Tibial artery (tissue), 4 donors: ENCODE measurements around the gene LHB.
"Not testable (repeated sequence)": the region's sequence is repeated elsewhere in the genome, so short reads cannot be mapped to it uniquely, and the experiment has no call there.

Experiments
- DNase-seq, 2 donors: peaks; one replicate each; pipeline ENCODE4 v3.0.0-alpha.2; 2019
- H3K27ac ChIP-seq, 2 donors: fragments of 200-600 bp; sonication (generic) in 1 of 2; 1 replicate in 1 of 2; 2 replicates in 1 of 2; pipeline ENCODE4 v1.5.1; 2018 to 2019; ENCODE audit warnings: mild to moderate bottlenecking in 1 of 2
- H3K27me3 ChIP-seq, 2 donors: fragments of 200-600 bp; sonication (generic) in 1 of 2; one replicate each; pipeline versions ENCODE4 v1.5.1 to v1.6.0; 2016 to 2019
- H3K36me3 ChIP-seq, 3 donors: fragments of 200-600 bp; sonication (generic) in 2 of 3; one replicate each; pipeline ENCODE4 v1.5.1; 2016 to 2019; ENCODE audit warnings: mild to moderate bottlenecking in 2 of 3
- H3K4me1 ChIP-seq, 4 donors: fragments of 200-600 bp; sonication (generic) in 2 of 4; 1 replicate in 3 of 4; 2 replicates in 1 of 4; pipeline ENCODE4 v1.5.1; 2016 to 2019
- H3K4me3 ChIP-seq, 2 donors: fragments of 200-600 bp; sonication (generic) in 1 of 2; 1 replicate in 1 of 2; 2 replicates in 1 of 2; pipeline ENCODE4 v1.5.1; 2018 to 2019; ENCODE audit warnings: mild to moderate bottlenecking in 2 of 2
- H3K9me3 ChIP-seq, 3 donors: fragments of 200-600 bp; sonication (generic) in 1 of 3; one replicate each; pipeline ENCODE4 v1.5.1; 2016 to 2019
- CTCF ChIP-seq, 2 experiments: fragments of 200-600 bp in 1 of 2; fragments of 450-650 bp in 1 of 2; IDR thresholded peaks; one replicate each; pipeline ENCODE4 v1.5.1; 2017 to 2019; ENCODE audit warnings: antibody characterized with exemption in 2 of 2, mild to moderate bottlenecking in 1 of 2, moderate library complexity in 1 of 2
- intact Hi-C: fragments of 100-400 bp; cut with DNase I; formaldehyde crosslinking; loops from one replicate; pipeline ENCODE4 v1.15.0; 2023; ENCODE audit warnings: low total_unique reads

LHB gene

GRCh38 chr19:49031642-49032301 is 14.9 kb upstream of the LHB start, which contains the start of gene CGB2:
CGB2 (plus strand) TSS chr19:49031890; CDS start chr19:49032096, 206 bp downstream.
- H3K9me3 ChIP-seq, H3K4me1 ChIP-seq, intact Hi-C loops, H3K4me3 ChIP-seq, H3K36me3 ChIP-seq, H3K27ac ChIP-seq, H3K27me3 ChIP-seq, DNase-seq: not testable (repeated sequence)

DNA sequence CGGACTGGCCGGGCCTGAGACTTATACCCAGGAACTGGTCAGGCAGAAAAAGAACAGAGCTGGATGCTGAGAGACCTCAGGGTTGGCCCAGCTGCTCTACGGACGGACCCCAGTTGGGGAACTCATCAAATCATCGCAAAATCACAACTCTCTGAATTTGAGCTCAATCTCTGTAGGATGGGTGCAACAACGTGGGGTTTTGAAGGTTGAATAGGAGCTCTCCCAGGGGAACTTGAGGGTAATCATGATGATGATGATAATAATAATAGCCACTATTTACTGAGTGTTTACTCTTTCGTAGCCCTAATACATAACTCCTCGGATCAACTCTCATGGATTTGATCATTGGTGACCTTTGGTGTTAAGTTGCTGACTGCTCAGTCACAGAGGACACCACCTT is 13.4 kb upstream of the LHB start:
- H3K27me3 ChIP-seq, H3K9me3 ChIP-seq, H3K36me3 ChIP-seq, DNase-seq, H3K4me3 ChIP-seq, H3K4me1 ChIP-seq, H3K27ac ChIP-seq, intact Hi-C loops: not testable (repeated sequence)

GRCh38 chr19:49029749-49030148 is 12.9 kb upstream of the LHB start:
- H3K4me3 ChIP-seq, H3K27me3 ChIP-seq, intact Hi-C loops, H3K27ac ChIP-seq, DNase-seq, H3K9me3 ChIP-seq, H3K36me3 ChIP-seq, H3K4me1 ChIP-seq: not testable (repeated sequence)

DNA sequence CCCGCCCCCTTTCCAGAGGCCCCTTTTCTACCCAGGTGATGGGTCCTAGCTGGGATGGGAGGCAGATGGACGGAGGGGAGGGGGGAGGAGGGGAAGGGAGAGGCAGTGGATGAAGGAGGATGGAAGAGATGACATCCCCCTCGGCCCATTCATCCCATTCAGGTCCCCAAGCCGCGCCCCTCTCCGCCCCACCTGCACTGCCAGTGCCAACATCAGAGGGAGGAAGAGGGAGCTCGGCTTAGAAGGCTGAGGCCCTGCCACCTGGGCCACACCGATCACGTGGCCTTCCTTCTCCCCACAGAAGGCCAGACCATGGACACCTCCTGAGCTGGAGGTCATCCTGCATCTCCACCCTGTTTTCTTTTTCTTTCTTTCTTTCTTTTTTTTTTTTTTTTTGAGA is 11.8 kb upstream of the LHB start:
- intact Hi-C loops, DNase-seq, H3K4me1 ChIP-seq, H3K27me3 ChIP-seq, H3K27ac ChIP-seq, H3K4me3 ChIP-seq, H3K9me3 ChIP-seq, H3K36me3 ChIP-seq: not testable (repeated sequence)

- DNase-seq, H3K4me1 ChIP-seq, H3K9me3 ChIP-seq, H3K36me3 ChIP-seq, H3K27ac ChIP-seq, H3K4me3 ChIP-seq, intact Hi-C loops, H3K27me3 ChIP-seq: not testable (repeated sequence)
Observed at GRCh38 chr19:49025599-49025998, 8.7 kb upstream of the LHB start.

- DNase-seq, intact Hi-C loops, H3K36me3 ChIP-seq, H3K27ac ChIP-seq, H3K9me3 ChIP-seq, H3K4me1 ChIP-seq, H3K27me3 ChIP-seq, H3K4me3 ChIP-seq: not testable (repeated sequence)
Observed at GRCh38 chr19:49025088-49025487, 8.2 kb upstream of the LHB start.

- peaks cover 0 to 12% of the 10 kb centered on the region in 2 donors for H3K27me3 ChIP-seq
- intact Hi-C loops, DNase-seq, H3K4me1 ChIP-seq, H3K36me3 ChIP-seq, H3K27ac ChIP-seq, H3K4me3 ChIP-seq, H3K9me3 ChIP-seq: not testable (repeated sequence)
Observed at GRCh38 chr19:49024233-49024632, 7.3 kb upstream of the LHB start, which contains the start of gene CGB3. CGB3 (minus strand) TSS chr19:49024333; CDS start chr19:49023971, 362 bp downstream.

GRCh38 chr19:49022116-49022515 is 5.2 kb upstream of the LHB start:
- H3K9me3 ChIP-seq = no peaks in the 10 kb centered on the region
- H3K27me3 ChIP-seq = peaks cover 0 to 26% of the 10 kb centered on the region in 2 donors
- no peak overlapping the region for H3K4me3 ChIP-seq
- DNase-seq = no peak
- intact Hi-C loops = no loop called here
- peaks cover 0 to 28% (median 22%) of the 10 kb centered on the region in 4 donors for H3K4me1 ChIP-seq
- no peak overlapping the region for H3K27ac ChIP-seq
- no peaks in the 10 kb centered on the region for H3K36me3 ChIP-seq
- no peak for TF ChIP-seq CTCF (IDR thresholded peaks at IDR 0.05)

GRCh38 chr19:49020931-49021895 is 4.3 kb upstream of the LHB start:
- intact Hi-C loops = no loop called here
- no peak overlapping the region for H3K4me3 ChIP-seq
- no peak for DNase-seq
- H3K27me3 ChIP-seq = peaks cover 0 to 26% of the 10 kb centered on the region in 2 donors
- no peak overlapping the region for H3K27ac ChIP-seq
- peaks cover 0 to 28% (median 22%) of the 10 kb centered on the region in 4 donors for H3K4me1 ChIP-seq
- H3K9me3 ChIP-seq = no peaks in the 10 kb centered on the region
- H3K36me3 ChIP-seq = peaks cover 0 to 2% (median 0%) of the 10 kb centered on the region in 3 donors
- TF ChIP-seq CTCF (IDR thresholded peaks at IDR 0.05) = no peak
